Fibroblast of skin of left biceps (primary cell): ENCODE measurements around the gene CAB39L.

Source experiments
- DNase-seq, 2 experiments: peaks; one replicate each; pipeline ENCODE4 v3.0.0-alpha.2; 2013; ENCODE audit warnings: low read depth in 2 of 2

The CAB39L gene

DNA sequence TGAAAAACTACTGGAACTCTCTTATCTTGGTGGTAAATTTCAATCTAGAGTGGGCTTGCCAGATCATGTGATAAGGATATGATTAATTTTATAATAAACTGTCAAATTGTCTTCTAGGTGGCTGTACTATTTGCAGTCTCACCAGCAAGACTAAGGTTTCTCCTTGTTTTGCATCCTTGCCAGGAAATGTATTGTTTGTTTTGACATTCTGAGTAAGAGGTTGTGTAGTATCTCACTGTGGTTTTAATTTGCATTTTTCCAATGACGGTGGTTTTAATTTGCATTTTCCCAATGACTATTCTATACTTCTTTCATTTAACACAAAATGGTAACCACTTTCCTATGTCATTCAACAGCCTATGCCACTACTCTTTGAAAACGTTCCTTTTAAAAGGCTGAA lies 2.0 kb downstream of the CAB39L start:
- DNase-seq: no peak

DNA sequence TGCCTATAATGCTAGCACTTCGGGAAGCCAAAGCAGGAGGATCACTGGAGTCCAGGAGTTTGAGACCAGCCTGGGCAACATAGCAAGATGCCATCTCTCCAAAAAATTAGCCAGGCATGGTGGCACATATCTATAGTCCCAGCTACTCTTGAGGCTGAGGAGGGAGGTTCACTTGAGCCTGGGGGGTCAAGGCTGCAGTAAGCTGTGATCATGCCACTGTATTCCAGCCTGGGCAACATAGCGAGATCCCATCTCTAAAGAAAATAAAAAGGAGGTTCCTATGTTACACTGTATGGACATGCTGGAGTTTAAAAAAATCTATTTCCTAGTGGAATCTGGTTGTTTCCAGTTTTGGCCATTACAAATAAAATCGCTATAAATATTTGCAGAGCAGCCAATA lies 2.6 kb downstream of the CAB39L start:
- no peak for DNase-seq

DNA sequence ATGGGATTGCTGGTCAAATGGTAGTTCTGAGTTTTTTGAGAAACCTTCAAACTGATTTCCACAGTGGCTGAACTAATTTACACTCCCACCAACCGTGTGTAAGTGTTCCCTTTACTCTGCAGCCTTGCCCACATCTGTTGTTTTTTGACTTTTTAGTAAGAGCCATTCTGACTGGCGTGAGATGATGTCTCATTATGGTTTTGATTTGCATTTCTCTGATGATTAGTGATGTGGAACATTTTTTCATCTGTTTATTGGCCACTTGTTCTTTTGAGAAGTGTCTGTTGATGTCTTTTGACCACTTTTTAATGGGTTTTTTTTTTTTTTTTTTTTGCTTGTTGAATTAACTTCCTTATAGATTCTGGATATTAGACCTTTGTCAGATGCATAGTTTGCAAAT lies 4.3 kb downstream of the CAB39L start:
- DNase-seq: no peak

DNA sequence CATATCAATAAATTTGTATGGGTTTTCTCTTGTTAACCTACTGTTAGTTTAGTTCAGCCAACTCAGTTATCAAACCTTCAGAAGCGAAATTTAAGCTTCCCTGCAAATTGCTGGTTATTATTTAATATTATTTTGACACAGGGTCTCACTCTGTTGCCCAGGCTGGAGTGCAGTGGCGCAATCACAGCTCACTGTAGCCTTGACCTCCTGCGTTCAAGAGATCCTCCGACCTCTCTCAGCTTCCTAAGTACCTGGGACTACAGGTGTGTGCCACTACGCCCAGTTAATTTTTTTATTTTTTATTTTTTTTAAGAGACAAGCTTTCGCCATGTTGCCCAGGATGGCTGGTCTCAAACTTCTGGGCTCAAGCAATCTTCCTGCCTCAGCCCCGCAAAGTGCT lies 6.2 kb downstream of the CAB39L start:
- DNase-seq: no peak

DNA sequence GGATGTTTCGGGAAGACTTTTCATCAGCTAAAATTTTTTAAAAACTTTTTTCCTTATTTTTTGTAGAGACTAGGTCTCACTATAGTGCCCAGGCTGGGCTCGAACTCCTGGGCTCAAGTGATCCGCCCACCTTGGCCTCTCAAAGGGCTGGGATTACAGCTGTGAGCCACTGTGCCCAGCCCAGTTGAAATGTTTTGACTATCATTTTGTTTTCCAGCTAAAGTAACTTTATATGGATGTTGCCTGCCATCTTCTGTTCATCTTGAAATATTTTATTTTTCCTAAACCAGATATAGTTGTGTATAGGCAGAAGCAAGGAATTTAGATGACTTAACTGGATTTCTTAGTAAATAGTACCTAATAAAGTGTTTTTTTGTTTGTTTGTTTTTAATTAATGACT lies 7.0 kb downstream of the CAB39L start:
- DNase-seq: no peak

DNA sequence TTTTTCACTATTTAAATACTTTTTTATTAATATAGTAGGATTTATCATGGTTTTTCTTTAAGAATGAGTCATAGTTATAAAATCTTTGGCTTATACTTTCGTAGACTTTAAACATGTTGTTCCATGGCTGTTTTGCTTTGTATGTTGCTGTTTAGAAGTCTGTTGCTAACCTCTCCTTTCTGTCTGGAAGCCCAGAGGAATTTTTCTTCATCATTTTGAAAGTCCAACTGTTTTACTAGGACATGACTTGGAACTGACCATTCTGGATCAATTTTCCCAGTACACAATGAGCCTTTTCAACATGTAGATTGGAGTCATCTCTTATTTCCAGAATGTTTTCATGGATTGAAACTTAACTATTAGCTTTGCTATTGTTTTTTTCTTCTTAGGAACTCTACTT lies 7.9 kb downstream of the CAB39L start:
- DNase-seq: no peak

DNA sequence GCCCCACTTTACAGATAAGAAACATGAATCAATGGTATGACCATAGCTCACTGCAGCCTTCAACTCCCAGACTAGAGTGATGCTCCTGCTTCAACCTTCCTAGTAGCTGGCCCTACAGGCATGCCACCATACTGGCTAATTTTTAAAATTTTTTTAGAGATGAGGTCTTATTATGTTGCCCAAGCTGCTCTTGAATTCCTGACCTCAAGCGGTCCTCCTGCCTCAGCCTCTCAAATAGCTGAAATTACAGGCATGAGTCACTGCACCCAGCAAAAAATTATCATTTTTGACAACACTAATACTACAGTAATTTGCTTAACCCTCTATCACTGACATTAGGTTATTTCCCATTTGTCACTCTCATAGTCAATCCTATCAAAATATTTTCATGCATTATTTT lies 14.7 kb downstream of the CAB39L start:
- DNase-seq: no peak

DNA sequence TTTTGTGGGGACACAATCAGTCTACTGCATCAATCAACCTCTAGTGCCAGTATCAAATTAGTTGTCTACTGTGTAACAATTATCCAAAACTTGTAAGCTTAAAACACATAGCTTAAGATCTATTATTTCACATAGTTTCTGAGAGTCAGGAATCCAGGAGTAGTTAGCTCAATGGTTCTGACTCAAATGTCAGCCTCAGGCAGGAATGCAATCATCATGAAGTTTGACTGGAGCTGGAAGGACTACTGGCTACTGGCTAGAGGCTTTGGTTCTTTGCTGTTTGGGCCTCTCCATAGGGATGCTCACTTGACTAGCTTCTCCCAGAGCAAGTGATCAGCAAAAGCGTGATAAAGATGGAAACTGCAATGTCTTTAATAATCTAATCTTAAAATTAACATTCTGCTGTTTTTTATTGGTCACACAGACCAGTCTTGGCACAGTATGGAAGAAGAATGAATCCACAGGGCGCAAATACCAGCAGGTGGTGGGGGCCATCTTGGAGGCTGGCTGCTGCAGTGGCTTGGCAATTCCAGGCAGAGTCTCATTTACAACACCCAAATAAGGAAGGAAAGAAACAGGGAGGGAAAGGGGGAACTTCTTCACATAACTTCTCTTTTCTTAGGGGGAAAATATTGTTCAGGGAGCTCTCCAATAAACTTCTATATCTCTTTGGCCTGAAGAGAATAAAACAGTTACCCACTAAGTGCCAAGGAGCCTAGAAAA lies 15.7 kb downstream of the CAB39L start:
- DNase-seq: no peak

DNA sequence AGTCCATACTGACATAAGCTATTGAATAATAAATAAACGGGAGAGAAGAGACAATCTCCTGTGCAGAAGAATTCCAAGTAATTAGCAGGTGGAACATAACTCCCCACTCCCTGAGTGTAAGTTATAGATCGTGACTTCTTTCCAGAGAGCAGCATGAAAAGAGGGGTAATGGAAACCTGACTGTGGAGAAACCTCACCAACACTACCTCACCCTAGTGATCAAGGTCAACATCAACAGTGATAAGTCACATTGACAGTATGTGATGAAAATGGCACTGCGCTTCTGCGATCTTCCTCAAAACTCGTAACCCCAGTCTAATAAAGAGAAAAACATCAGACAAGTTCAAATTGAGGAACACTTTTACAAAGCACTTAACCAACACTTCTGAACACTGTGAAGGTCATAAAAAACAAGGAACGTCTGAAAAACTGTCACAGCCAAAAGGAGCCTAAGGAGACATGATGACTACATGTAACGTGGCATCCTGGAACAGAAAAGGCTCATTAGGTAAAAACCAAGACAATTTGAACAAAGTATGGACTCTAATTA lies 19.8 kb downstream of the CAB39L start:
- no peak for DNase-seq

DNA sequence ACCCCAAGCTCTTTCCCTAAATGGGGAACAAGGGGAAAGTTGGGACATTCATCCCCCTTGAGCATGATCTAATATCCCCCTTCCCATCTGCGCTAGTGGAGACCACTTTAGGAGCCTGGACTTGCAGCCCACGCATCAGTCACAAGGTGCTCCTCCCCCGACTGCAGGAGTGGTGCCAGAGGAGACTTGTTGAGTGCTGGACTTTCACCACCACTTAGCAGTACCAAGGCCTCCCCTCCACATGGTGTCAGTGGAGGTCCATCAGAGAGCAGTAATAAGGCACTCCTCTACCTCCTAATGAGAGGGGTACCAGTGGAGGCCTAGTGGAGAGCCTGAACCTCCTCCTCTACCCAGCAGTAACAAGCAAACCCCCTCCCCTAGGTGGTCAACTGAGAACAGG lies 22.5 kb downstream of the CAB39L start:
- no peak for DNase-seq

DNA sequence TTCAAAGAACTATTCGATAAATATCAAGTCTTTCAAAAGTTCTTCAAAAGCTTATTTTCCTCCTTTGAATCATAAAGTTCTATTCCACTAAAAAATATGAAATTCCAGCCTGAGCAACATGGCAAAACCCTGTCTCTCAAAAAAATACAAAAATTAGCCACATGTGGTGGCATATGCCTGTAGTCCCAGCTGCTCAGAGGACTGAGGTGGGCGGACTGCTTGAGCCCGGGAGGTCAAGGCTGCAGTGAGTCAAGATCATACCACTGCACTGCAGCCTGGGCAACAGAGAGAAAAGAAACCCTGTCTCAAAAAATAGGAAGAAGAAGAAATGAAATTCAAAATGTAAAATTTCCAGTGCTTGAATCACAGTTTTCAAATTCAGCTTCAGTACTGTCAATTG lies 24.6 kb downstream of the CAB39L start:
- no peak for DNase-seq

DNA sequence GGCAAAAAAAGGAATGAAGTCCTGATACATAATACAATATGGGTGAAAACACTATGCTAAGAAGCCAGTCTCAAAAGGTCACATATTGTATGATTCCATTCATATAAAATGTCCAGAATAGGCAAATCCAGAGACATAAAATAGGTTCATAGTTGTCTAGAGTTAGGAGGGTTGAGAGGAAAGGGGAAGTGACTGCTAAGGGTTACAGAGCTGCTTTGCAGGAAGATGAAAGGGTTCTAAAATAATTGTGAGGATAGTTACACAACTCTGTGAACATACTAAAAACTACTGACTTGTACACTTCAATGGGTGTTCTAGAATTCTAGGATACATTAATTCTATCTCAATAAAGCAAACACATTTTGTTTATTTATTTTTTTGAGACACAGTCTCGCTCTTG lies 25.7 kb downstream of the CAB39L start:
- no peak for DNase-seq

DNA sequence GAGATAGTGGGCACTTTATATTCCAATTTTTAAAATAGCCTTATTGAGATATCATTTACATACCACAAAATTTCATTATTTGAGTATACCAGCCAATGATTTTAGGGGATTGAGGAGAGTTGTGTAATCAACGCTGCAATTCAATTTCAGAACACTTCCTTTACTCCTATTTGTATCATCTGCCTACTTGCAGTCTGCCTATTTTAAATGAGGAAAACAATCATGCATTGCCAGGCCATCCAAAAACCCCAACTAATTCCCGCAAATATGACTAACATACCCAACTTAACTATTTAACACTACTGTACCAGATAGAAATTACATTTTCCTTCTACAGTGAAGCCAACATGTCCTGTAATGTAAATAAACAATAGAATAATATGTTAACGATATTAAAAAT lies 26.7 kb downstream of the CAB39L start:
- no peak for DNase-seq

DNA sequence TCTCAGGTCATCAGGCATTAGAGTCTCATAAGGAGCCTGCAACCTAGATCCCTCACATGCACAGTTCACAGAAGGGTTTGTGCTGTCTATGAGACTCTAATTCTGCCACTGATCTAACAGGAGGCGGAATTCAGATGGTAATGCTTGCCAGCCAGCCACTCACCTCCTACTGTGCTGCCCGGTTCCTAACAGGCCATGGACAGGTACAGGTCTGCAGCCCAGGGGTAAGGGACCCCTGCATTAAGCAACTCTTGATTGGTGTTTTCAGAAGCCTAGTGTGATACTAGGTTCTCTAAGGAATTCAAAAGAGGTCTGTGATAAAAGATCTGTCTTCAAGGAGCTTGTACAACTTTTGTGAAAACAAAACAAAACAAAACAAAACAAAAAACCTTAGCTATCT lies 31.1 kb downstream of the CAB39L start:
- no peak for DNase-seq

DNA sequence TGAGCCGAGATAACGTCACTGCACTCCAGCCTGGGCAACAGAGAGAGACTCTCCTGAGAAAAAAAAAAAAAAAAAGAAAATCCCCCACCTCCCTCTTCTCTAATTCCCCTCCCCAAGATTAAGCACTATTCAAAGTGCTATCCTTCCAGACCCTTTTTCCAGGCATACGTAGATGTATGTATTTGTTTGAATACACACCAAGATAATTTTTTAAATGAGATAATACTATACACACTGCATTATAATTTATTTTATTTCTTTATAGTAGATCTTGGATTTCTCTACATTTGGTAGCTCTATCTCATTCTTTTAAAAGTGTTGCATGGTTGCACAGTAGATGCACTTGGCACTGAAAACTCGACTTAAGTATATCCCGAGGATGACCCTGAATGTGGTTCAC lies 32.5 kb downstream of the CAB39L start:
- DNase-seq: no peak

DNA sequence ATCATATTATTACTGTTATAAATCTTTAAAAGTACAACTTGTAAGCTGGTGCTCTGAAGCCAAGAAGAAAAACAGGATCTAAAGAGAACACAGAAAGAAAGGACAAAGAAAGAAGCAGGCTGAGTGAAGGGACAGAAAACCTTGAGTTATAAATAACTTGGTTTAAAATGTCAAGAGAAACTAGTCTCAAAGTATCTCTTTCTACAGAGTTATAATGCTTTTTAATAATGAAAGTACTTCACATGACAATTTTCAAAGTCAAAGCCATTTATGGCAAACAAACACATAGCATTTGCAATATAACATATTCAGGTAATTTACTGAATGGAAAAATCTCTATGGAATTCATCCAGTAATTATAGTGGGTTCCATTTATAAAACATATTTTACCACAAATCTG lies 33.4 kb downstream of the CAB39L start:
- DNase-seq: no peak

DNA sequence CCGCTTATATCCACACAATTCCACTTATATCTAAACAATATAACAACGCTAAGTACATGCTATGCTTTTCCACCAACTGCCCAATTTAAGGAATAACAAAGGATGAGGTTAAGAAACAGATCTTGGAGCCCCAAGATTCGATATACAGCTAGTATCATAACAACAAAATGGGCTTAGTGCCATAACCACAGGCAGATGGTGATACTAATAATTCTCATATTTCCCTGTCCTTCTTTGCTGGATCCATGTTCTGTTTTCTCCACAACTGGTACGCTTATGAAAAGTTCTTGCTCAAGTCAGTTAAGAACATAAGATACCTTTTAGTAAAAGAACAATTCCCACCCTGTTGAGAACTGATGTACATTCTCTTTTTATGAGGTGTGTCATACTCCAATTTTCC lies 33.9 kb downstream of the CAB39L start:
- DNase-seq: no peak

DNA sequence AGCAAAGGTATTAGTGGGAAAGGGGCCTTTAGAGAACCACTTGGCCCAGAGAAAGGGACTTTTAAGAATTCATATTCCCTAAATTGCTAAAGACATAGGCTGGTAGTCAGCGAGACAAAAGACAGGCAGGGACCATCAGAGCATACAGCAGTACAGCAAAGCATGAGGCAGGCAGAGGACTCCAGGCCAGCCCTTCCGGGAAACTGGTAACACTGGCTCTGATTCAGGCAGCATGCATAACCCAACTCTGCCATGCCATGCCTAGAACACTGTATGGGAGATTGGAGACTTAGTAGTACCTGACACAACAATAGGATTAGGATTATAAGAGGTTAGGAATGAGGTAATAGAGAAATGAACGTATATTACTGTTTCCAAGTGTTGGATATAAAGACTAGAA lies 34.9 kb downstream of the CAB39L start:
- DNase-seq: no peak

DNA sequence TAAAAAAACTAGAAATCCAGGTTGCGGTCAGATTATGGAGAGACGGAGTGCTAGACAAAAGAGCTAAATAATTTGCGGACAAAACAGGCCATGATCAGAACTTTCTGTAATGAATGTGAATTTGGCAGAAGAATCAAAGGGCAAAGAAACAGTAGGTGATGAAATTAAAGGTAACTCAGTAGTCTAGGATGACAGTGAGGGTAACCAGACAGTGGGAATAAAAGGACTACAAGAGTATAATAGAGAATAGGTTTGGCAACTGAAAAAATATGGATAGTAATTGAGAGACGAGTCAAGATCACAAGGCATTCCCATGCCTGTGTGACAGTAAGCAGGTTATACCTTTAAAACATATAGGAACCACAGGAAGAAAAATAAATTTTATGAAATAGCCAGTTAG lies 35.9 kb downstream of the CAB39L start:
- DNase-seq: no peak

DNA sequence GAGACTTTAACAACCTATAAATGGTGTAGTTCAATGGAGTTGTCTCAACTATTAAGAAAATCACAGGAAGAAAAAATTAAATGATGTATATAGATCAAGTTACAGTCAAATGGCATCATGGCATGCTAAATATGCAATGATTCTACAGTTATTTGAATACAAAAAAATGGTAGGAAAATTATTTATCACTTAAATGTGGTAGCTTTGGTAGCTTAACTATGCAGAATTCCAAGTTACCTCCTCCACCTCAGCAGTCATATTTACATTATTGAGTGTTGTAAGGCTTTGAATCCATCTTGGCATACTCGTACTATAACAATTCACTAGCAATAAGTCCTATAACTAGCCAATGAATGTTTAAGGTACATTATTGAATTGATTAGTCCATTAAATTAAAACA lies 36.8 kb downstream of the CAB39L start:
- no peak for DNase-seq

DNA sequence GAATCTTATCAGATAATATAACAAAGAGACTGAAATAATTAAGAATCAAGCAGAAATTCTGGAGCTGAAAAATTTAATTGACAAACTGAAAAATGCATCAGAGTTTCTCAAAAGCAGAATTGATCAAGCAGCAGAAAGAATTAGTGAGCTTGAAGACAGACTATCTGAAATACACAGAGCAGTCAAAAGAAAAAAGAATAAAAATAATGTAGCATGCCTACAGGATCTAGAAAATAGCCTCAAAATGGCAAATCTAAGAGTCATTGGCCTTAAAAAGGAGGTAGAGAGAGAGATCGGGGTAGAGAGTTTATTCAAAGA lies 39.2 kb downstream of the CAB39L start:
- no peak for DNase-seq

DNA sequence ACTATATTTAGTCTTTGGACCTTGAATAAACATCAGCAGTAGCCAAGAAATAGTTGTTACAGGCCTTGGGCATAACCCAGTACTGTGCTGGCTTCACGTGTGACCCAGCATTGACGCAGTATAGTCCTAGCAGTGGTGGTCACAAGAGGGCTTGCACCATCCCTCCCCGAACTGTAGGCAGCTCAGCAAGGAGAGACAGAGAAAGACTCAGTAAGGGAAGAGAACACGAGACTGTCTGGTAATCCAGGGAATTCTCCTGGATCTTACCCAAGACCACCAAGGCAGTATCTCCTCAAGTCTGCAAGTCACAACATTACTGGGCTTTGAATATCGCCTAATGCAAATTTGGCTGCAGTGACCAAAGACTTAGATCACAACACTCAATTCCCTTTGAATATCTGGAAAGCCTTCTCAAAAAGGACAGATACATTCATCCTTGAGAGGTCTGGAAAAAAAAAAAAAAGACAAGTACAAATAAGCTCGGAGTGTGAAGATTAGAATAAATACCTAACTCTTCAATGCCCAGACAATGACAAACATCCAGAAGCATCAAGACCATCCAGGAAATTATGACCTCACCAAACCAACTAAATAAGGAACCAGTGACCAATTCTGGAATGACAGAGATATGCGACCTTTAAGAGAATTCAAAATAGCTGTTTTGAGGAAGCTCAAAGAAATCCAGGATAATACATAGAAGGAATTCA lies 39.7 kb downstream of the CAB39L start:
- no peak for DNase-seq

DNA sequence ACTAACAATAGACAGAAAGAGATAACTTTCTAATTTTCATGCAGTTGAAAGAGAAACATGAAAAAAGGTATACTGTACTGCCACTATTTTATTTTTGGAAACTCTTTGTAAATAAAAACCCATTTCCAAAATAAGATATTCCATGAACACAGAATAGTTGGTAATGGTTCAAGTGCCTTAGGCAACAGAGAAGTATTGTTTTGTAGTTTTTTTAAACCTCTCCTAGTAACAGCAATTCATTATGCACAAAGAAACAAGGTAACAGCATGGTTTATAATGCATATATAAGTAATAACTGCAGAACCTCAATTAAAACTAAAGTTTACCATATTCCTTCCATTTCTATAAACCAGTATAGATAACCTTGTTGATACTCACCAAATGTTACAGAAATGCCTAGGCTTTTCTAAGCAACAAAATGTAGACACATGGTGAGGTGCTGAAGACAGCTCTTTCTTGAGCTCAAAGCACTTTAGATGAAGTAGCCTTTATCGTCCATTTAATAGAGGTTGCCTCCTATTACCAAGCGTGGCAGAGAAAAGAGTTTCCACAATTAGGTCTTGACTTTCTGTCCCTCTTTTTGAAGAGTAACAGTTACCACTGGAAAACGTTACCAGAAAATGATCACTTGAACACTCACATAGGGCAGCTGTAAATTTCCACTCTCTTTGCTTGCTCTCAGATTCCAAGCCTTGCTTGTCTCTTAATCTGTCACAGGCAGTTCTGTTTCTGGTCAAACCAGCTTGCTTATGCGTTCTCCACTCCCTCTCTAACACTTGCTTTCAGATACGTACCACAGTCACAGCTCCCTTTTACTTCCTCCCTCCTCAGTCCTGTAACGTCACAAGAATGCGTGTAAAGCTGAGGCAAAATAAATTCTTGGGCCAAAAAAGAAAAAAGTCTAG lies 42.9 kb downstream of the CAB39L start:
- DNase-seq: no peak
